HG03045 (cell line): ENCODE results near the gene TIMP3.

Source experiments
- ATAC-seq: cut with Tn5 transposase; IDR thresholded peaks from one replicate; pipeline ENCODE4 v1.9.1; 2021; ENCODE audit warnings: mild to moderate bottlenecking, moderate library complexity; ENCODE audit not compliant: unreplicated experiment

TIMP3 gene

GRCh38 chr22:32785321-32786026 lies 16.0 kb upstream of the TIMP3 start:
- ATAC-seq = no peak

- ATAC-seq = no peak
Observed at GRCh38 chr22:32786027-32786418, 15.5 kb upstream of the TIMP3 start.

GRCh38 chr22:32788904-32789624 lies 12.4 kb upstream of the TIMP3 start:
- no peak for ATAC-seq

DNA sequence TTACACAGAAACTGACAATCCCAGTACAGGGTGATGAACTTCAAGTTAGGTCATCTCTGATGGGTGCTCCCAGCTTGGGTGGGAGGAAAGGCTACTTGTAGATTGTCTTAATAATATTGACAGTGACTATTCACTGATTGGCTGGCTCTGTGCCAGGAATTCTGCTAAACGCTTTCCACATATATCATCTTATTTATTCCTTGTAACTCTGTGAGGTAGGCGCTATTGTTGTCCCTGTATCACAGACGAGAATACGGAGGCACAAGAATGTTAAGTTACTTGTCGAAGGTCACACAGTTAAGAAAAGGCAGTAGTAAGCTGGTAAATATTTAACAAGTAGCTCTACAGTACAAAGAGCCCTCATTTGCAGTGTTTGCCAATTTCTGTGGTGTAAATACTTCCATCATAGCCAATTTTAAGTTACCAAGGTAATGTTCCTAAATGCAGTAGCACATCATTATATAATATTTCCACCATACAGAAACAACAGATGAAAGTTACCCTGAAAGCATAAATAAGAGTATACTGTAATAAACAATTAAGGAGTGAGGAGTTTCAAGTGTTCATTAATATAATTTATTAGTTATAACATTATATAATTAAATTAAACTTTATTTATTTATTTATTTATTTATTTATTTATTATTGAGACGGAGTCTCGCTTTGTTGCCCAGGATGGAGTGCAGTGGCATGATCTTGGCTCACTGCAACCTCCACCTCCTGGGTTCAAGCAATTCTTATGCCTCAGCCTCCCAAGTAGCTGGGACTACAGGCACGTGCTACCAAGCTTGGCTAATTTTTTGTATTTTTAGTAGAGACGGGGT lies 11.5 kb upstream of the TIMP3 start:
- ATAC-seq = no peak

DNA sequence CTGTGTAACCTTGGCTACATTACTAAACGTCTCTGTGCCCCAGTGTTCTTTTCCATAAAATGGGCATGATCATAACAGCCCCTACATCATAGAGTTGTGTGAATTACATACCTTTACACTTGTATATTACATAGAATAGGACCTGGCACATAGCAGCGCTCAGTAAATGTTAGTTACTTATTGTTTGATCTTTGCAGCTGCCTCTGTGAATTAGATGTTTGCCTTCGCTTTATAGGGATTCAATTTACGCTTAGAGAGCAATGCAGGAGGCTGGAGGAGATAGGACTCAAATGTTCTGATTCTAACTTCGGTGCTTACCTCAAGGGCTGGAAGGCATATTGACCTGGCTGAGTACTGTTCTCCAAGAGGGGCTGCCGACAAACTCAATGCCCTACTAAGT lies 10.4 kb upstream of the TIMP3 start:
- ATAC-seq = no peak

DNA sequence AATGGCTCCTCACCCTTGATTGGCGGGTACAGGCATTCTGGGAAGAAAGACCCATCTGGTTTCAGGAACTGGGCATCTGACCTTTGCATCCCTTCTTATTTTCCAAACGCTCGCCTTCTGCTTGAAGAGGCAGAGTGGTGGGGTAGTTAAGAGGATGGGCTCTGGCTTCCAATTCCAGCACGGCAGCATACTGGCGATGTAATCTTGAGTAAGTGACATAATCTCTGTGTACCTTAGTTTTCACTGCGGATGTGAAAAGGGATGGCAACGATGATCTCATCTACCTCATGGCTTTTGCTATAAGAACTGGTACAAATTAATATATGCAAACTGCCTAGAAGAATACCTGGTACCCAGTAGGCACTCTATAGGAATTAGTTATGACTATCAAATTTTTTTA lies 10.0 kb upstream of the TIMP3 start:
- ATAC-seq = no peak

- ATAC-seq = no peak
Observed at GRCh38 chr22:32793589-32793988, 7.9 kb upstream of the TIMP3 start.

- ATAC-seq = no peak
Observed at GRCh38 chr22:32794449-32795213, 6.9 kb upstream of the TIMP3 start.

DNA sequence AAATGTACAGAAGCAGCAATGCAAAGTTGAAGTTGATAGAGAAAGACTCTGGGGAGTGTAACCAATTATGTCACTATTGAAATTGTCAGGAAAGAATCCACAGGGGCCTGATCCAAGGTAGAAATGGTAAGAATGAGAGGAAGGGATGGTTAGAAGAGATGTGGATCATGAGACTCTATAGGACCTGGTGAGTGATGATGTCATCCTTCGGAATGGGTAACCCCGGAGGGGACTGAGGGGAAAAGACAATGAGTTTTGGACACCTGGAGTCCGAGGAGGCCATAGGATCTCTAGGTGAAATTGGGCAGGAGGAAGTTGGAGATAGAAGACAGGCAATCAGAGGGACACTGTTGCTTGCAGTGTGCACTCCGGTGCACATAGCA lies 6.3 kb upstream of the TIMP3 start:
- no peak for ATAC-seq

DNA sequence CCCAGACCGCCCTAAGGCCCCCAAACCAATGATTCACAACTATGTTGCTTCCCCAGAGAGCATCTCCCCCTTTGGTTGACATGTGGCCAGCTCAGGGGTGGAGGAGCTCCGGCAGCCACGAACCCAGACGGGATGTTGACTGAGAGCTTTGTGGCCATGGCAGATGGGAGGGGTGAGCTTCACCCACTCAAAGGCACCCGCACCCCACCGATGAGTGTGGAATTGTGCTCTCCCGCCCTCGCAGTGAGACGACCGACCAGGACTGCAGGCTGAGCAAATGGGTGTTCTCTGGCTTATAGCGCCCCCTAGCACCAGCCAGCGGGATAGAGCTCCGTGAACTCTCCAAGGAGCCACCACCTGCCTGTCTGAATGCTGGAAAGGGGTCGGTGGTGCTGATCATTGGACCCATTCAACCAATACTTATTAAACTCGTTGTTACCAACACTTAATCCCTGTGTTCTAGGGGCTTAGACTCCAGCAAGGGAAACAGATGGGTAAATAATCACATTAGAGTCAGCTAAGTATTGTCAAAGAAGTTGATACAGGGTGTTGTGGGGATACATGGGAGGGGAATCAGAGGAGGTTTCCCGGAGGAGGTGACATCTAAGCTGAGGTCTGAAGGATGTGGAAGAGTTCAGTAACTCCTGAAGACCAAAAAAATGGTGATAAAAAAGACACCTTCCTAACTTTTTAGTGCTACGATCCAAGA lies 4.5 kb upstream of the TIMP3 start:
- no peak for ATAC-seq

DNA sequence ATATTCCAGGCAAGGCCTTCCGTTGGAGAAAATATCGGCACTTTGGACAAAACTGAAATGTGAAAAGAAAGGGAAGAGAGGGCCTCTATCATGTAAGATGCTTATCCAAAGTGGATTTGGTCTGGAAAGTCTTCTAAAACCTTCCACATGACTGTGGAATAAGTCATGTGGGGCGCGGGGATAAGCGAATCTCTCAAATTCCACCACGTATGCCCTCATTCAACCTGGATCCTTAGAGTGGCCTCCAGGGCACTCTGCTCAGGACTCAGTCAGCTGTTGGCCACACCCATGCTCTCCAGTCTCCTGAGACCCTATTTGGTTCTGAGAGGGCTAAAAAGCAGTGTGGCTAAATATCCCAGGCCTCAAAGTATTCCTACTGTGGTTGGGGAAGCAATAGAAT lies 2.0 kb upstream of the TIMP3 start:
- ATAC-seq = no peak

DNA sequence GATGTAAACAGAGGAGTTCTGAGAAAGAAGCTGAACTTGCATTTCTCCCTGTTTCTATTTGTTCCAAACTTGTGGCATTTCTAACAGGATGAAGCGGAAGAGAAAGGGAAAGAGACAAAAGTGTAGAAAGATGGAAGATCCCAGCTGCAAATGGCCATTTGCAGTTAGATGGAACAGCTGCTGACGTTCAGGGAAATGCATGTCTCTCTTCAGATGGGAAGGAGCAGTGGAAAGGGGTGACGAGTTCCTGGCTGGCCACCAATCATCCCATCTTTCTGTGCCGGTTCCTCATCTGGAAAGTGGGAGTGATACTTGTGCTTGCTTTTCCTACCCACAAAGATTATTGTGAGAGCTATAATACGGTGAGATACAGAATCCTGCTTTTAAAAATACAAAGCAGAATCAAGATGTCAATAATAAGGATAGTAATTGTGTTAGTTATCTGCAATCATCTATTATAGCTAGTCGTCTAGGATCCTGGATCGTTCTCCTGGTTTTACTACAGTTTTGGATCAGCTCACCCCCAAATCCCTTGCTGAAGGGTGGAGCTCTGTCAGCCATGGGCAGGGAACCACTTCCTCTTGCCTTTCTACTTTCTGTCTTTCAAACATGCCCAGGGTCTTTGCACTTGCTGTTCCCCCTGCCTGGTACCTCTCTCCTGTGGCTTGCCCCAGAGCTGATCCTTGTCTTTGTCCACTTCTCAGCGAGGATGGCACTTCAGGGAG lies 1.2 kb upstream of the TIMP3 start:
- ATAC-seq = no peak

GRCh38 chr22:32800994-32801536 lies 440 bp upstream of the TIMP3 start:
- ATAC-seq = no peak

- no peak for ATAC-seq
Observed at GRCh38 chr22:32802237-32802765, 796 bp downstream of the TIMP3 start.

DNA sequence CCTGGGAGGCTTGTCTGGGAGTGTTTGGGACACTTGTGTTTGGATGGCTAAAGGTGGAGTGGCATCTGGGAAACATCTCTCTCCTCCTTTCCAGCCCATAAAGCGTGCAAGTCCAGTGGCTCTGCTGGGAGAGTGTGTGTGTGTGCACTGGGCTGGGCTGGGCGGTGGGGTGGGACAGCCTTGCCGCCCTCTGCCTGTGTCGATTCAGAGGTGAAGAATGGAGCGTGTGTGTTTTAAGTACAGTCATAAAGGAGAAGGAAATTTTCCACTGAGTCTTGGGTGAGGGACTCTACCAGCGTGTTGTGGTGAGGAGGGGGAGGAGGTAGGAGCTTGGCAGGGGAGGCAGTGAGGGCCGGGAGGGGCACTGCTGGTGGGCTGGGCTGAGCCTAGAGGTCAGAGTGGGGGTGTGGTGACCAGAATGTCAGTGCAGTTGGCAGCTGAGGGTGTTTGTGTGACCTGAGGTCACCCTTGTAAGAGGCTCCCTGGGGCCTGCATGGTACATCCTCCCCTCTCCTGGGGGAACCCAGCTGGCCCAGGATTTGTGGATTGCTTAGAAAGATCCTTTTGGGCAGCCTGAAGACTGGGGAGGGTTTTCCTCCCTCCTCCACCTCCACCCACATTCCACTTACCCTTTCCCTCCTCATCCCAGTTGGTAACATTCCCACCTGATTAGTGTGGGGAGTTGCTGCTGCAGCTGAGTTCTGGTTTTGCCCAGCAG lies 1.7 kb downstream of the TIMP3 start:
- ATAC-seq = no peak

DNA sequence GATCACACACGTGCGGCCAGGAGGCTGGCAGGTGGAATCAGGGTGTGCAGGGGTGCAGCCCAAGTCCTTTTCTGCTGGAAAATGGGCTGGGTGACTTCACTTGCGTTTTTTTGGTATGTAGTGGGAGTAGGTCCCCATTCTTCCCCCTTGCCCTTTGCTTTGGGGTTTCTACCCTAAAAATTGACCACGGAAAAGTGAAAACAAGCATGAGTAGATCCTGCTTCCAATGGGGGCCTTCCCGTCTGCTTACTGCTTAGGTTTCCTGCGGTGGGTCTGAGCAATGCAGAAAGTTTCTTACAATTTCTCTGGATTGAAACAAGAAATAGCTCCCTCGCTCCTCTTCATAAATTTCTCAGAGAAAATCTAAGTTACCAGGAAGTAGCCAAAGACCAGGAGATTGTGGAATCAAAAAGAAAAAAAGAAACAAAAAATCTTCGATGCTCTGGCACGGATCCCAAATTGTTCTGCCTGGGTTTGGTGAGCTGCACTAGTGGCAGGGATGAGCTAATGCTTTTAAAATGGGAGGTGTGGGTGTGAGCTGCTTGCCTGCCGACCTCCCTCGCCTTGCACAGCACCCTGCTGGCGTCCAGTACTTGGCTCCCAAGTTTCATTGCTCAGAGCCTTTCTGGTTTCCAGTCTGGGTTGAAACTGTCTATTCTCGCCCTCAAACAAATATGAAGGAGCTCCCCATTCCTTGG lies 2.4 kb downstream of the TIMP3 start:
- no peak for ATAC-seq

DNA sequence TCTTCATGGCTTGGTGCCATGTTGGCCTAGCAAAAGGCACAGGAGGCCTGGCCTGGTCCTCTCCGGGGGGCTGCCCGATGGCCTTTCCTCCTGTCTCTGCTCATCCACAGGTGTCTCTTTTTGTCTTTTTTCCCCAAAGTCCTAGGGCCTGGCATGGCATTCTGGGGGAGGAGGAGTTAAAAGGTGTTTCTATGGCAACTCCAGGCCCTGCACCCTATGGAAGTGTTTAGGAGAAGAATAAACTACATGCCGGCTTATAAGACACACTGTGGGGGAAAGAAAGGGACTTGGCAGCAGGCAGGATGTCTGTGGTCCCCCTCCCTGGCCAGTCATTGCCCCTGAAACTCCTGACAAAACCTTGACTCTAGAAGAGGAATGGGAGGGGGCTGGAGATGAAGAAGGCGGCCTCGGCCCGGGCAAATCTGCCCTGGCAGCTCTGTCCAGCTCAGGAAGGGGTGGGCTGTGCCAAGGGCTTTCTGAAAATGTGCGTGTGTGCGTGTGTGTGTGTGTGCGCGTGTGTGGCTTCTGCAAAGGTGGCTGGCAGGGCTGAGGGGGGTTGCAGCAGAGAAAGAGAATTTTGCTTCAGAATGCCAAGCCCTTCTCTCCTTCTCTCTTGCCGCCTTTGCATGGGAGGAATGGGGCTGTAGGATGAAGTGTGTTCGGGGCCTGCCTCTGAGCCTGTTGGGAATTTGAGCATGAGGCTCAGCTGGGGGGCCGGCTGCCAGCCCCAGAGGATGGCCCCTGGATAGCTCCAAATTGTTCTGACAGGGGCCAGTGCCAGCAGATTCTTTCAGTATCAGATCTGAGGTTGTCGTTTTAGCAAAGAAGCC lies 3.2 kb downstream of the TIMP3 start:
- no peak for ATAC-seq
